ENCODE data around the gene GJB4. TPM values are rescaled to one million over a fixed set of nuclear protein-coding genes. Genes with fewer than 3 reads are reported as not detected.

Gene GJB4
- total RNA-seq, 1 donor from 2014 or later: not detected

Other genes with a start within 250 kb of the GJB4 start
- not detected for gene GJB5, start 4.7 kb upstream of the GJB4 start, total RNA-seq
- gene GJB3, start 21.5 kb downstream of the GJB4 start, total RNA-seq: not detected
- gene GJA4, start 33.3 kb downstream of the GJB4 start, total RNA-seq: 2.2 TPM
- 7.4 TPM for gene SMIM12, start 100.0 kb downstream of the GJB4 start, total RNA-seq
- 5.9 TPM for gene DLGAP3, start 169.9 kb downstream of the GJB4 start, total RNA-seq
- gene TMEM35B, start 225.6 kb downstream of the GJB4 start, total RNA-seq: 2.7 TPM

Data from temporal lobe (tissue), 1 donor.